Stimulated activated CD8-positive, alpha-beta memory T cell treated with anti-CD3 and anti-CD28 coated beads, Interleukin-12 subunit alpha, Interleukin-12 subunit beta, amount 100 ng/mL, for 24 hours (primary cell): Measurements from ENCODE around the gene SELENOO.

Experiments
- DNase-seq: peaks from one replicate; pipeline ENCODE4 v3.0.0-alpha.2; 2020; ENCODE audit errors: extremely low read depth

Gene SELENOO

DNA sequence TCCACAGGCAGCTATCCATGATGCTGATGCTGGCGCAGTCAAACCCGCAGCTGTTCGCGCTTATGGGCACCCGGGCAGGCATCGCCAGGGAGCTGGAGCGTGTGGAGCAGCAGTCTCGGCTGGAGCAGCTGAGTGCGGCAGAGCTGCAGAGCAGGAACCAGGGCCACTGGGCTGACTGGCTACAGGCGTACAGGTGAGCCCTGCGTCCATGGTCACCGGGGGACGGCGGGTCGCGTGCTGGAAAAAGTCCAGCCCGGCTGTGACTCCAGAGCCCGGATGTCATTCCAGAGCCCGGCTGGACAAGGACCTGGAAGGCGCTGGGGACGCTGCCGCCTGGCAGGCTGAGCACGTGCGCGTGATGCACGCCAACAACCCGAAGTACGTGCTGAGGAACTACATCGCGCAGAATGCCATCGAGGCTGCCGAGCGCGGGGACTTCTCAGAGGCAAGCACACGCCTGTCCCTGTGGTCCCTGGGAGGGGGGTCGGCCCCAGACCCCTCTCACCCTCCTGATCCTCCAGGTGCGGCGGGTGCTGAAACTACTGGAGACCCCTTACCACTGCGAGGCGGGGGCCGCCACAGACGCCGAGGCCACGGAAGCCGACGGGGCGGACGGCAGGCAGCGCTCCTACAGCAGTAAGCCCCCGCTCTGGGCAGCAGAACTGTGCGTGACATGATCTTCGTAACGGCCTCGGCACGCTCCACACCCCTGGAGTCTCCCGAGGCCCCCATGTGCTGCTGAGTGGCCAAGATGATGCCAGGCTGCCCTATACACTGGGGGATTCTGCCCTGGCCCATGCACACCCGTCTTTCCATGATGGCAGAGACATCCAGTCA, 16.1 kb downstream of the SELENOO start:
- no peak for DNase-seq

DNA sequence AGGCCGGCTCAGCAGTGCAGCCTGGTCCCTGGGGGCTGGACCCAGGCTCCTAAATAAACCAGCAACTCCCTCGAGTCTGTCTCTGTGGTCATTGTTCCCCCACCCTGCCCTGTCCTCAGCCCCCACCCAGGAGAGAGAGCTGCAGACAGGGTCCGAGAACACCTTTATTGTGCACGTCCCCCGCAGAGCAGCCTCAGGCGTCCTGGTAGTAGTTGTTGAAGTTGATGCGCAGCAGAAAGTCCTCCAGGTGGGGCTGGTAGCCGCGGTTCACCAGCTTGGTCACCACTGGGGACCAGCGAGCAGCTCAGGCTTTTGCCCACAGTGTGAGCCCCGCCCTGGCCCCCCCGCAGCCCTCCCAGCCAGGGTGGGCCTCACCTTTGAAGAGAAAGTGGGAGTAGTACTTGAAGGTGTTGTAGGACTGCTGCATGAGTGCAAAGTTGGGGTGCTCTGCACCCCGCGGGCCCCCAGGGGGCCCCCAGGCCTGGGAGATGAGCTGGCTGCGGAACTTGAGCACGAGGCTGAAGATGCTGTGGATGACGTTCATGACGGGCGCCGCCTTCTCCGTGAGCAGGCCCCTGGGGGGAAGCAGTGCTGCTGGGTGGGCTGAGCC, 16.8 kb downstream of the SELENOO start:
- no peak for DNase-seq

GRCh38 chr22:50218153-50218995, 17.6 kb downstream of the SELENOO start:
- no peak for DNase-seq

GRCh38 chr22:50218996-50219727, 18.4 kb downstream of the SELENOO start:
- DNase-seq: no peak

DNA sequence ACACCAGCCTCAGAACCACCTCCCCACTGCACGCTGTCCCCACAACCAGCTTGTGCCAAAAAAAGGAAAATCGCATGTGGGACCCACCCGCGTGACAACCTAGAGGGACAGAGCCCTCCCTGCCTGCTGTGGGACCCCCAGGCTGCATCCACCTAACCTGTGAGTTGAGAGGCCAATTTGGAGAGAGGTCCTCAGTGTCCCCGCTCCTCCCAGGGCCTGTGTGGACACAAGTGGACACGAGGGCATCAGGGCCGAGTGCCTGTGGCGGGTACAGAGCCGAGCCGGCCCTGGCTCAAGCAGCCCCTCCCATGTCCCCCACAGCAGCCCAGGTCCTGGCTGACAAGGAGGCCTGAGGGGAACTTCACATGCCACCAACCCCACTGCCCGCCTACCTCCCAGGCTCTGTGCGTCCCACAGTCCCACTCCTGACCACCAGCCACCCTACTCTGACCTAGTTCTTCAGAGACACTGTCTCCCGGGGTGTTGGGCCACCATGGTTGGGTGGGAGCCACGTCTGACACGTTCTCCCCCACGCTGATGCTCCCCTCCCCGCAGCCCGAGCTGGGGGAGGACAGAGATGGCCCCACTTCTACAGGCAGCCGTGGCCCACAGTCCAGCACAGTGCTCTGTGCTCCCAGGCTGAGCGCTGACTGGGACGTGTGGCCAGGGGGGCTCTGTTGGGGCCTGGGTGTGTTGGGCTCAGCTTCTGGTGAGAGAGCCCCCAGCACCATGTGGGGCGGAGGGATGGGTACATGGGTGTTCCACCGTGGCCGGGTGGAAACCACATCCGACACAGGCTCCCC, 19.2 kb downstream of the SELENOO start:
- no peak for DNase-seq

- DNase-seq: no peak
These were observed 20.0 kb downstream of the SELENOO start for GRCh38 chr22:50220603-50221409.

DNA sequence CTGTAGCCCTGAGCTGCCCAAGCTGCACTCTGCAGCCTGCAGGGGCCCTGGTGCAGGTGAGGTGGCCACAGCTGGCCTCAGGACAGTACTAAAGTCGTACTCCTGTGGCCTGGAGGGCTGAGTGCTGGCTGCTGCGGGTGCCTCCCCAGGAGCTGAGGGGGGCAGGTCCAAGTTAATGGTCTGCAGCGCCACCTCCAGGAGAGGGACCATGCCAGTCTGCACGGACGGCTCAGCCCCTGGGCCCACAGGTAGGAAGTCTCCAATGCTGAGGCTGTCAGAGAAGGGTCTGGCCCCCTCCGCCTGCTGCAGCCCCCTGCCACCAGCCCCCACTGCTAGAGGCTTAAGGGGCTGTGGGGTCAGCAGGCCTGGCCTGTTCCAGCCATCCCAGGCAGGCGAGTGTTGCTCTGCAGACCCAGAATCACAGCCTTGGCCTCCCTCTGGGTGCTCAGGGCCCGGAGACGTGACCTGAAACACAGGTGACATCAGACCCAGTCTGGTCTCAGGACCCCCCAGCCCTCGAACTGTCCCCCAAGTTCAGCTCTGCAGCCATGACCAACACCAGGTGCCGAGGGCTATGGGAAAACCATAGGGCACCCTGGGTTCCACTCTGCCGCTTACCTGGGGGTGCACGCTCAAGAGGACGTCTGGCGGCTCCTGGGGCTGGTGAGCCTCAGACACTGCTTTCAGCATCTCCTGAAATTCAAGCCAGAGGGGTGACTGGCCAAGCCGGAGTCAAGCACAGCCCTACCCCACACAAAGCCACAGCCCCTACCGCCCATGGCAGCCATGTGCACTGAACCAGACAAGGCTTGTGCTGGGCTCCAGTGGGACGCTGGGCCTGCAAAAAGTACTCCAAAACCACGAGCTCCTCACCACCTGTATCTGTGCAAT, 20.8 kb downstream of the SELENOO start:
- DNase-seq: no peak

DNA sequence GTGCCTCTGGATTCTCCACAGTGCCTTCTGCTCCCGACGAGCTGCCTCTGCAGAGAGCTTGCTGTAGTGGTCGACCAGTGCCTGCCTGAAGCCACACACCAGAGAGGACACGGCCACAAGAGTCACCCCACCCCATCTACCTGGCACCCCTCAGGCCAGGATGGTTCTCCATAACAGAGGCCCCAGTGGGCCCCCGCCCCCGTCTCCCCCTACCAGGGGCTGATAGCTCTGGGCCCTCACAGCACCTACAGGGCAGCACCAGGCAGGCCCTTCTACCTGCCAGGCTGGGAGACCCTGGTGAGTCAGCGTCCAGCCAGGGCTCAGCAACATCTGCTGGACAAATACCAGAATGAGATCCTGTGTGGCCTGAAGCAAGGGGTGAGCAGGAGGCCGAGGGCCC, 21.7 kb downstream of the SELENOO start:
- no peak for DNase-seq

- no peak for DNase-seq
These were observed 23.3 kb downstream of the SELENOO start for GRCh38 chr22:50224071-50224470.

- no peak for DNase-seq
These were observed 24.6 kb downstream of the SELENOO start for GRCh38 chr22:50225200-50225969.

DNA sequence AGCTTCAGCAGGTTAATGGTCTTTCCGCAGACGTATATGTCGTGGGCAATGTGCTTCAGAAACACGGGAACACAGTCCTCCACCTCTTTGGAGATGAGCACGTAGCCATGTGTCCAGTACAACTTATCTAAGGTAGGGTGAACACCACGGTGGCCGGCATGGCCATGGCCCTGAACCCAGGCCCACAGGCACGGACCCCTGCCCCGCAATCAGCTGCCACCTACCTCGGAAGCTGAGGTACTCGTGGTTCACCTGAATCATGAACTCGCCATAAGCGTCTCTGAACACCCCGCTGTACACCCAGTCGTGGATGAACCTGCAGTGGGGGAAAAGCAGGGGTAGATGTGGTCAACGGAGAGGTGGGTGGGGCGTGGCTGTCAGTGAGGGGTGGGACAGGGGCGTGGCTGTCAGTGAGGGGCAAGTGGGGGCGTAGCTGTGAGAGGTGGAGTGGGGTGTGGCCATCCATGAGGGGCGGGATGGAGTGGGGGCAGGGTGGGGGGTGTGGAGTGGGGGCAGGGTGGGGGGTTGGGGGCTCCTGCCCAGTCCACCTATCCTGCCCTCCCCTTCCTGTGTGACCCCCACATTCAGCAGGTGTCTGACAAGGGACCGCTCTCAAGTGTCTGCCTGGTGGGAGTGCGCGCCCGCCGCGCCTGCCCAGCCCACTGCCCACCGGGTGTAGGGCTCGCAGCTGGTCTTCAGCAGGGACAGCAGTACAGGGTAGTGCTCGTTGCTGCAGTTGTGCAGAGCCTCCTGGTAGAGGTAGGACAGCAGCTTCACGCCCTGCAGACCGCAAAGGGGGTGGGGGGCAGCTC, 25.5 kb downstream of the SELENOO start:
- no peak for DNase-seq

DNA sequence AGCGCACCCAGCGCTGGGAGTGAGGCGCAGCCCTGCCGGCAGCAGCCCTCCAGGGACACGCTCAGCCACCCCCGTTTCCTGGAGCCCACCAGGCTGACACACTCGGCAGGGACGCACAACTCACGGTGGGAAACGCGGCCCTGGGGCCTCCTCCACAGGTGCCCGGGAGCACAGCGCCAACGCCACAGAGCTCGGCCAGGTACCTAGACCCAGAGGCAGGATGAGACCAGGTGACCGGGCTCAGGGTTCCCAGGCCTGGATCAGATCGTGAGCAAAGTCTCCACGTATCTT, 26.0 kb downstream of the SELENOO start:
- DNase-seq: no peak

DNA sequence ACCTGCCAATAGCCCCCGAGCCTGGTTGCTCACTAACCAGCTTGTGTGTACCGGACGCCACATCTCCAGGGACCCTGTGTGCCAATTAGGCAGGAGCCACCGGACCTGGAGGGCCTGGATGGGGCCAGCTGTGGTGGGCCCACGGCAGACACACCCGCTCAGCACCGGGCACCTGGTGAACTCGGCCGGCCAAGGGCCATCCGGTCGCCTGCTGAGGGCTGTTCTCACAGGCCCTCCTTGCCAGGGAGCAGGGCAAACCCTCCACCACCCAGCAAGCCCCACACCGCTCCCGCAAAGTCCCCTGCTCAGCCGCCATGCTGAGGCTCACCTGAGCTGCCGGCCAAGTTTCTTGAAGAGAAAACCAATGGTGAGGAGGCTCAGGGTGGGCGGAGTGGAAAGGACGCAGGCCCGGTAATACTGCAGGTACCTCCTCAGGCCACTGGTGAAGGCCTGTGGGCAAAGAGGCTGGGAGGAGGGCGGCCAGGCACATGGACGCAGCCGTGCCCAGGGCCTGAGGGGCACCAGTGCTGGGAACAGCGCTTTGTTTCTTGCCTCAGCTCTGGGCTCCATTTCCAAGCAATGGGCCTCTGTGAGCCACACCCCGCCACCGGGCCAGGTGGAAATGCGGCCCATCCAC, 26.9 kb downstream of the SELENOO start:
- DNase-seq: no peak

DNA sequence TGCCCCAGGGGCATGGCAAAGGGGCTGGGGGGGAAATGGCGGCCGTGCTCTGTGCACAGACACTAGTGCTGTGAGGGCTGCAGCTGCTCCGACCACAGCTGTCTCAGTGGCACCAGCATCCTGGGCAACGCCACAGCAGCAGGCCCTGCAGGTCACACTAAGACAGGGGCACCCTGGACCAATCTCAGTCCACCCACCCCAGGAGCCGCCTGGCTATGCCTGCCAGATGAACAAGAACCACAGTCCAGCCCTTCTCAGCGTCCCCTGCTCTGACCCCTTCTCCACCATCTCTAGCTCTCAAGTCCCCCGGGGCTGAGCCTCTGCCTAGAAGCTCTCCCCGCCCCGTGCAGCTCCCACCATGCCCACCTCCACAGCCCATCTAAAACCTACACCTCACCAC, 27.6 kb downstream of the SELENOO start:
- DNase-seq: no peak

GRCh38 chr22:50229370-50229769, 28.6 kb downstream of the SELENOO start:
- DNase-seq: no peak

DNA sequence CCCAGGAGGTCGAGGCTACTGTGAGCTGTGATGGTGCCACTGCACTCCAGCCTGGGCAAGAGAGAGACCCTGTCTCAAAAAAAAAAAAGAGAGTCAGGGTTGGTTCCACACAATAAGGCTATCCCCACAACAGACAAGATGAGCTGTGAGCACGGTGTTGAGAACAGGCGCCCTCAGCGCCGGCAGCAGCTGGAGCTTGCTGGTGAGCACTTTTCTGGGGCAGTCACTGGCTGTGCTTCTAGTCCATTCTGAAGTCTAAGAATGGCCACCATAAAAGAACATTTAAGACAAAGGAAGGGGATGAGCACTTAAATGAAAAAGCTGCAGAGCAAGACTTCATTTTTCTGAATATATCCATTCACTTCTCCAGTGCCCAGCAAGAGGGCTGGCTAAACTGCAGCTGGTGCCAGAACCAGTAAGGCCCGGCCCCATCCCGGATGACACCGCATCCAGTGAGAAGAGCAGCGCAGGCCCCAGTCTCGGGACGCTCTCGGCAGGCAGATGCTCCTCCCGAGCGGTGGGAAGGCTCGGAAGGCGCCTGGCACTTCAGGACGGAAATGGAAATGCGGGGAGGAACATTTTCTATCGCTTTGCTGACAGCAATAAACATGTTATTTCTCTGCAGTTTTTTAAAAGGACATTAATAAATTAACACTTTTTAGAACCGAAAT, 31.8 kb downstream of the SELENOO start:
- no peak for DNase-seq

DNA sequence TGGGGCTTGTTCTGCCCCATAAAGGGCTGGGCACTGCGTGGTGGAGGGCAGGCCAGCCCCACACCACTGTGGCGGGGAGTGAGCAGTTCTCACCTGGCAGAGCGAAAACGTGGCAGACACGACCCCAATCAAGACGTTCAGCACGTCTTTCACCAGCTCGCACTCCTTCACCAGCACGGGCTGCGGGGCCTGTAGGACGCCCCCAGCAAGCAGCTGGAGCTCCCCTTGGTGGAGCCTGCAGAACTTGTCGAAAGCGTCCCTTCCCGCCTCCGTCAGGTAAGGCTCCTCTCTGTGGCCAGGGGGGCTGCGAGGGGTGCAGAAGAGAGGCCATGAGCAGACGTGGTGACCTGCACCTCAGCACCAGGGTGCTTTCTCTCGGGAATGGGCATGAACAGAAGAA, 32.4 kb downstream of the SELENOO start:
- DNase-seq: no peak
